Jurkat, Clone E6-1 (cell line): ENCODE measurements around the gene EIF2S3. TPM values are rescaled to one million over a fixed set of nuclear protein-coding genes. Genes with fewer than 3 reads are reported as not detected.

Experiments
- DNase-seq: peaks from one replicate; pipeline ENCODE4 v3.0.0-alpha.2; 2011; ENCODE audit warnings: low read depth, low spot score
- H3K4me3 ChIP-seq: 2 replicates; pipeline ENCODE4 v1.5.1; 2011; ENCODE audit warnings: mild to moderate bottlenecking, low read length, control low read depth, moderate library complexity
- polyA plus RNA-seq: library from polyadenylated mRNA; unstranded; fragments of >200 nt; gene quantifications from one replicate; pipeline ENCODE4 v1.2.1, GENCODE V29; 2012; ENCODE audit warnings: missing spikeins; ENCODE audit not compliant: insufficient read length, insufficient read depth

The EIF2S3 gene
- polyA plus RNA-seq = 158 TPM

DNA sequence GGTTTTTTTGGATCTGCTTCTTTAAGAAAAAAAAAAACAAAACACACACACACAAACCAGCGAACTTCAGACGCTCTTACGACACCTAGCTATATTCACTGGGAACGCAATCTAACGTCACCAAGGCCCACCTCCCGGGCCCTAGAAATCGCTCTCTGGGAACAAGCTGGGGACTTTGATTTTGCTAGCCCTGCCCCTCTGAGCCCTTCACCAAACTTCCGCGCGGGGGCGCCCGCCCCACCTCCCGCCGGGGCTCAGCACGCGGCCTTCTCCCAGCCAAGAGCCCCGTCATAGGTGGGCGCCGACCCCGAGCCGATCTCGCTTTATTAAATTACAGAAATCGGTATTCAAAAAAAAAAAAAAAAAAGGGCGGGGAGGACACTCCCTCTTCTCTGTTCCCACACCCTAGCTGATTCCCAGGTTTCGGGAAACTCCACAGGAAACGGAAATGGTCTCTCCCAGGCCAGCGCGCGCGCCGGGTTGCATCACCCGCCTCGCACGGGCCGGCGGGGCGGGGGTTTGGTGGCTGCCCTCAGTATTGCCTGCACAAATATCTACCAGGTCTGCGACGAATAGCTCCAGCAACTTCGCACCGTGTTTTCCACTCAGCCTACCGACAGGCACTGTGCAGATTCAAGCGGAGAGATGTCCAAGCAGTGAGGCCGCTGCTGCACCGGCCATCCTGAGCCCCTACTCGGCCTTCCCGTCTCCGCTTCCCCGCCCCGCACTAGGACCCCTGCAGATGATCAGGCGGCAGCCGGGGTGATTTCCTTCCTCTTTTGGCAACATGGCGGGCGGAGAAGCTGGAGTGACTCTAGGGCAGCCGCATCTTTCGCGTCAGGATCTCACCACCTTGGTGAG lies at the start of gene EIF2S3:
TSS of gene EIF2S3 (plus strand) at position 775 of the 861 bp plus-strand sequence. CDS start at position 788, 13 bp downstream.
- H3K4me3 ChIP-seq = no peak within 1 kb of the TSS
- DNase-seq = peak; percentile 95

DNA sequence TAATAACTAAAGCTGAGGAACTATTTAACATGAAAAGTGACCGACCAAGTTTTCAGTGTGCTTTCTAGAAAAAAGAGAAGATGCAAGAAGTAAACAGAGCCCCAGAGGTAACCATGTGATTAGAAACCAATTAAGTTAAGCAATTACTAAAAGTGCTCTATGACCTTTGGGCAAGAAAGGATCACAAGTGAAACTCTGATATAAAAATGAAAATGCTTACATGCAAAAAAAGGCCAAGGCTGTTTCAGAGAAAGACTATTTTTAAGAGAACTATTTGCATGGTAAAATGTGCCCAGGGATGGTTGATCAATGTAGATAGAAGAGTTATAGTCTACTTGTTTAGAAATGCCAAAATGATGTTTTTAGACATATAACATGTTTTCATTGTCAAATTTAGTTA lies 49.7 kb upstream of the EIF2S3 start:
- no peak overlapping the region for H3K4me3 ChIP-seq
- DNase-seq = no peak

DNA sequence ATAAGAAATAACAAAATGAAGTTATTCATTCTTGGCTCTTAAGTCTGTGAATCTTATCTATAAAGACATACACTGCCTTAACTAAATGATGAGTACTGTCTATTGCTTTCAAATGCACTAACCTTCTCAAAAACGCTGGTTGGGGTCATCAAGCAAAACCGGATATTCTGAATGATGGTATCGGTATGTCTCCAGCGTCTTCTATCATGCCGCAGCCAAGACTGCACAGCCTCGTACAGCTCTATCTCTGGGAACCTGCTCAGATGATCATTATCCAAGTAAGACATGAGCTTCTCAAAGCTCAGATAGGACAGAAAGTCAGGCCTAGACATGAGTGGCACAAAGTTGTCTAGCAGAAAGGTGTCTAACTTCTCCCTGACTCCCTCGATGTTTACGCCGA lies 48.9 kb upstream of the EIF2S3 start:
- no peak overlapping the region for H3K4me3 ChIP-seq
- no peak for DNase-seq

DNA sequence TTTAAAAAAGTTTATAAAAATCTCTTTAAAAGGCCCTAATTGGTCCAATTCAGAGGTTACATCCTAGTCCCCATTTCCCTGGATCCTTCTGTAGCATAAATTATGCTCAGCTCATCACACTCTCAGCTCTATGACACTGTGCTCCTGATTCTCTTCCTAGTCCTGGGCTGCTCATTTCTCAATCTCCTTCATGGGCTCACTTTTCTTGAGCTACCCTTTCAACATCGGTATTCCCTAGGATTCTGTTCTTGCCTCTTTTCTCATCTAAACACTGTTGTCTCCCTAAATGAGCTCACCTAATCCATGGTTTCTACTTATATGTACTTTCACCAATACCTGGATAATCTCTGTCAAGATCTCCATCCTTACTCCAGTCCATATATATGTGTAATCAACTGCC lies 42.5 kb upstream of the EIF2S3 start:
- H3K4me3 ChIP-seq = no peak overlapping the region
- DNase-seq = no peak

DNA sequence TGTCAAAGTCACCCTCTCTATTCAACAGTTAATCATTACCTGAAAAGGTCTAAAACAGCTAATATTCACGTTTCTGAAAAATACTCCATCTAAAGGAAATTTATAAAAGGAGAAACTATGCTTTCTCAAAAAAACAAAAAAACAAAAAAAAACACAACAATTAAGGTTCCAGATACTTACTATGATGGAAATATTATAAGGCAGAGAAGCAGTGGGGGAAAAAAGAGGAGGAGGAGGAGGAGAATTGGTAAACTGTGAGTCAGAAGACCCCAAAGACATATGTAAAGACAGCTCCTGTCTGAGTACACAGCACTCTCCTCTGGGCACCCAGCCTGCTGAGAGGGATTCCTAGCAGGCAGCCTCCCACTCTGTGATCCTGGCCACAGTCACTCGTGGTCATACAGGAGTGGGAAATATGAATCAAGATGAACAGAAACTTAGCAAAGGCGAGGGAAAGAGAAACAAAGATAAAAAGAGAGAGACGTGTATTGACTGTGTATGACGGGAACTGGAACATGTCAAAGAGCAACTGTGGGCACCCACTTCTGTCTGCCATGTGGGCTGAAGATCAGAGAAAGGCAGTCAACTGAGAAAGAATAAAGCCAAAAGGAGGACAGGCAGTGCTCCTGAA lies 40.3 kb upstream of the EIF2S3 start:
- no peak for DNase-seq
- H3K4me3 ChIP-seq = no peak overlapping the region

DNA sequence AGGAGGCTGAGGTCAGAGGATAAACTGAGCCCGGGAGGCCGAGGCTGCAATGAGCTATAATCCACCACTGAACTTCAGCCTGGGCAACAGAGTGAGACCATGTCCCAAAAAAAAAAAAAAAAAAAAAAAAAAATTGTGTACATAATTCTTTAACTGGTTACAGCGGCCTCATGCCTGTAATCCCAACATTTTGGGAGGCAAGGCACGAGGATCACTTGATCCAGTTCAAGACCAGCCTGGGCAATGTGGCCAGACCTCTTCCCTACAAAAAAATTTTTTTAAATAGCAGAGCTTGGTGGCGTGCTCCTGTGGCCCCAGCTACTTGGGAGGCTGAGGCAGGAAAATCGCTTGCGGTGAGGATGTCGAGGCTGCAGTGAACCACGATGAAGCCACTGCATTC lies 37.1 kb upstream of the EIF2S3 start:
- DNase-seq = no peak
- no peak overlapping the region for H3K4me3 ChIP-seq

DNA sequence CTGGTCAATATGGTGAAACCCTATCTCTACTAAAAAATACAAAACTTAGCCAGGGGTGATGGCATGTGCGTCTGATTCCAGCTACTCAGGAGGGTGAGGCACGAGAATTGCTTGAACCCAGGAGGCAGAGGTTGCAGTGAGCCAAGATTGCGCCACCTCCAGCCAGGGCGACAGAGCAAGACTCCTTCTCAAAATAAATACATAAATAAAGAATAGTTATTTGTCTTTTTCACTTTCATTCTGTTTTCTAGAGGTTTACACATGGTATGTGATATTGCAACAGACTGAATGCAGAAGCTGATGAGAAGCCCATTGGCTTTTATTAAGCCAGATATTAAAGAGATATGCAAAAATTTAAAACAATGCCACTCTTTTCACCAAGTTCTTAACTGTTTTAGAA lies 35.9 kb upstream of the EIF2S3 start:
- no peak for DNase-seq
- H3K4me3 ChIP-seq = no peak overlapping the region

DNA sequence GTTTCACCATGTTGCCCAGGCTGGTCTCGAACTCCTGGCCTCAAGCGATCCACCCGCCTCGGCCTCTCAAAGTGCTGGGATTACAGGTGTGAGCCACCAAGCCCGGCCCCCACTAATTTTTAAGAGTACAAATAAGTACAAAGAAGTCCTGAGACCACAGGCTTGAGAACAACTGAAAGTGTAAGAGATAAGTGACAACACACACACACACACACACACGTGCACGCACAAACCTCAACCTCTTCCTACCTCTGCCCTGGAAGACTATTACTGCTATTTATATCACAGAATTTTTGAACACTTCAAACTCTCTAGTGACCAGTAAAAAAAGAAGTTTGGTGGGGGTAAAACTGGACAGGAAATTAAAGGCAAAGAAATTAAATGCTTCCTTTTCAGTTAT lies 35.3 kb upstream of the EIF2S3 start:
- H3K4me3 ChIP-seq = no peak overlapping the region
- no peak for DNase-seq

DNA sequence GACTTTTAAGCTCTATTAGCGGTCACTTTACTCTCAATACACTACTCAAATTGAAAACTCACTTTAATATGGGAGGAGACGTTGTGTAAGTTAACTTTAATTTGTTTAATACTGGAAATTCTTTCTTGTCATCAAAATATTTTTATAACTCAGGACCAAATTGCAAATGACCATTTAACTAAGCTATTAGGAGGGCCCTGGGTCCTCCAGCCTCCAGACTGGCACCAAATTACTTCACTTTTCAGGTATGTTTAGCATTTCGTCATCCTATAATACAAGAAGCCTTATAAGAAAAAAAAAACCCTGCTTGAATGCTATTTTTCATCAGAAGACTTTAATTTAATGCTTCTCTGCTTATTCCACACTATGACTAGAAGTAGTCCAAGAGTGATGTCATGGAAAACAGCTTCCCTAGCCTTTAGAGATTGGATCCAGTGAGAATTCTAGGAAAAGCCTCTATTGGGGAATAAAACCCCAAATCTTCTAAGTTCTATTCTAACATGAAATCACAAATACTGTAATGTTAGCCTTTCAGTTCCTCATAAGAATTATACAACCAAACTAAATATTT lies 34.4 kb upstream of the EIF2S3 start:
- no peak overlapping the region for H3K4me3 ChIP-seq
- DNase-seq = no peak

DNA sequence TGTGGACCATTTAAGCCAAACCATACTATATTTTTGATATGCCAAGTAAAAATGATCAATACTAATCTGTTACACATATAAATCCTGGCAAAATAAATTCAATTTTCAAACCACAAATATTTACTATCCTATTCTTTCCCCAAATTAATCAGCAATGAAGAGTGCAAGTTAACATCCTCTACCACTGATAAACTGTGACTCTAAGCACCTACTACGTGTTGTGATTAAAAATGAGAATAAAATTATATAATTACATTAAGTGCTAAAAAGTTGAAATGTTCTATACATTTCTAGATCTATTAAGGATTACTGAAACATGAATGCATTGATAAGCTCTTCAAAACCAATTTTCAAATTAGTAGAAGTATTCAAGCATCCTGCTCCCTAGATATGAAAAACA lies 31.2 kb upstream of the EIF2S3 start:
- DNase-seq = no peak
- H3K4me3 ChIP-seq = peak overlapping the region; percentile 72

DNA sequence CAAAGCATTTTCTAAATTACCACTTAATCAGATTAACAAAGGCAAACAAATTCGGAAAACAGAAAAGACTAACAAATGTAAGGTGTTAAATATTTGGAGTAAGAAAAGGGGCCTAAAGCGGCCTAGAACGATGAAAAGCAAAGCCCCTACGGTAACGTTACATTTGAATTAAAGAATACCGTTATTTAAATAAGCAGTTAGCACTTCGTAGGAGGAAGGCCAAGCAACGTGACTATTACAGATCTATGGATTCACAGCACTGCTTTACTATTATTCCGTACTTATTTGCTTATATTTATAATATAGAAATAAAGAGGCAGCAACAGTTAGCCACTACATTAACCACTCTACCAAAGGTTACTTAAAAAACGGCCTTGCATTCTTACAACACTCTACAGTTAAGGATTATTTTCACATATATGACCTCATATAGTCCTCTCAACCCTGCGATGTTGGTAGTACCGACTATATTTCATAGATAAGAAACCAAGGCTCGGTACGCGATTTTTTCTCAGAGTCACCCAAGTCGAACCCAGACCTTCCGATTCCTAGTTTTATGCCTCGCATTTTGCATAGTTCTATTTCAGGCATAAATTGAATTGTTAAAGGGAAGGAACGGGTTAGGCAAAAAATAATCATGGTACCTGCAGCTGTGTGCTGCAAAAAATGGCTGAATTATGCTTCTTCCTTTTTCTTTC lies 30.6 kb upstream of the EIF2S3 start:
- peak; percentile 19 for DNase-seq

DNA sequence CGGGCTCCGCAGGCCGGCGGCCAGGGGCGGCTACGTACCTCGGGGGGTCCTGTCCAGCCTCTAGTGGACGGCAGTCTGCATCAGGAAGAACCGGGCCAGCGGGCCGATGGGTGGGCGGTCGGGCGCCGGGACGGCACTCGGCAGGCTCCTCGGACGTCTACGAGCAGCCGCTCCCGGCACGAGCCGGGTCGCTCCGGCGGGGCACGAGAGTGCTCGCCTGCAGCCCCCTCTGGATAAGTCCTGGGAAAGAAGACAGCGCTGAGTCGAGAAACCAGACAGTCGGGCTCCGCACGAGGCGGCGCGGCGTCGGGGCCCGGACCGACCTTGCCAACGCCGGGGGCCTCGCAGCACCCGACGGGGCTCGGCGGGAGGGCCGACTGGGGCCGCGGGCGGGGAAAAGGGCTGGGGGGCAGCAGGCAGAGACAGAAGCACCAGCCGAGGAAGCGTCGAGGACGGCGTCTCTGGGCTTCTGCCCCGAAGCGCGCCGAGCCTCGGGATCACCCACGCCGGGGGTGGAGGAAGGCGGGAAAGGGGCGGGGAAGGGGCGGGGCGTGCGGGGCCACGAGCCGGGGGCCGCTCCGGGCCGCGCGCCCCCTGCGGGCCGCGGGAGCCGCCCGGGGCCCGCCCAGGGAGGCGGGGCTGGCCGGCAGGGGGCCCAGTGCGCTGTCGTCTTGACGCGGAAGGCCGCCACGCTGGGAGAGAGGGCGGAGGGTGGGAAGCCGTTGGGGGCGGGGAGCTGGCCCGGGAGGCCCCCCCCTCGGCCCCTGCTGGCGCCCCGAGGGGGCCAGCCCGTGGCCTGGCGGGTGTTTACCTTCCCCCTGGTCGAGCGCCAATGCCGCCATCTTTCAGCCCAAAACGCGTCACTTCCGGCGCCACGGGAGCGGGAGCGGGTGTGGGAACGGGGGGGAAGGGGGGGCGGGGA lies 29.7 kb upstream of the EIF2S3 start:
- DNase-seq = peak; percentile 66
- H3K4me3 ChIP-seq = peak overlapping the region; percentile 72

More for the DNA sequence above, 30.6 kb upstream of the EIF2S3 start:
- peak overlapping the region; percentile 72 for H3K4me3 ChIP-seq

DNA sequence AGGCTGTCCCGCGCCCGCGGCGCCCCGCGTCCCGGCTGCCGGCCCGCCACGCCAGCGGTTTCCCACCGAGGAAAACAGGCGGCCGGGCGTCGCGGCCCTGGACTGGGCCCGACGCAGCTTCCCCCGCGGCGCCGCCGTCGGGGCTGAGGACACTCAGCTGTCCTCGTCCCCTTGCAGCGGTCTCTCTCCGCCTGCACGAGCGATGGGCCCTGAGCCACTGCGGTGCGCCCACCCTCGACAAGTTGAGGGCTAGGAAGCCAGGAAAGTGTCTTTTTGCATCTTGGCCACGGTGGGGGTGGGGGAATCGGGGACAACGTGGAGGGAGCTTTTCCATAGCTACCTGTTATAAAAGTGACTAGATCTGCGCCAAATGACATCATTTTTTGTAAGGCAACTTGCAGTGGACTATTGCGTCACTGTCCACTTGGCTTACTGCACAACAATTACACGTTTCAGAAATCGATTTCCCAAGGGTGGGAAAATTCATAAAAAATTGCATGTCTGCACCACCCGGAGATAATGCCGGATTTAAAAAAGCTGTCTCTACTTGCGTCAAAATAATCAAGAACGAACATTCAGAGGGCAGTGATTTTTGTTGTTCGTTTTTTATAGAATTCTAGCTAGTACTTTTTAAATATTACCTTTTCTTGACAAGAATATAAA lies 28.9 kb upstream of the EIF2S3 start:
- H3K4me3 ChIP-seq = peak overlapping the region; percentile 56
- peak; percentile 12 for DNase-seq

DNA sequence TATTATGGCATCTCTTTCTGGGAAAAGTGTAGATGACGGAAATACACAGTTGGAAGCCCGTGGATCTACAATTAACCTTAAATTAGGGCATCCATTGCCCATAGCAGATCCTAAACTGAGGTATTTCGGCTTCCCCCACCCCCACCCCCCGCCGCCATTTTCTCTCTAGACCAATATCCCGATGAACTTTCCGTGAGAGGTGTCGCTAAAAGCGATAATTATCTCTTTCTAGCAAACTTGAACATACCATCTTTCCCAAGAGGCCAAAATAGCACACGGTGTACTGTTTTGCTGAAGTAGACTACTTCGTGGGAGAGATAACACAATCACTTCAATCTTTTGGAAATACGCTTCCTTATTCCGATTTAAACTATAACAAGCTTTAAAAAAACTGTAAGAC lies 28.3 kb upstream of the EIF2S3 start:
- no peak overlapping the region for H3K4me3 ChIP-seq
- DNase-seq = no peak

DNA sequence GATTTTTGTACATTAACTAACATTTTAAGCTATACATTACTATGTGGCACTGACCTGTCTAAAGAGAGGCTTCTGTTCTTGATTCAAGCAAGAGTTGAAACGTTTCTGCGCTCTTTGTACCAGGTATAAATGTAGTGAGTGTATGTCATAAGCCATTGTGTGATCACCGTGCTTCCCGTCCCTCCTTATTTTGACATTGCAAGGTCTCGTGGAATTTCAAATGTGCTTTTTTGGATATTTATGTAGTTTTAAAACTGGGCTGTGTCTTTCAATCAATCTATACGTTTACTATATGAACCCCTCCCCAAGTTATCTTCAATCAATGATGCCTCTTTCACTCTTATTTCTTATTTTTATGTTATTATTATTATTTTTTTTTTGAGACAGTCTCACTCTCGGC lies 27.7 kb upstream of the EIF2S3 start, which contains the start of gene KLHL15:
TSS of gene KLHL15 (minus strand) at position 101 of the 400 bp plus-strand sequence. CDS start 20,493 bp downstream, outside the sequence.
- peak within 1 kb of the TSS; percentile 56 for H3K4me3 ChIP-seq
- DNase-seq = no peak

DNA sequence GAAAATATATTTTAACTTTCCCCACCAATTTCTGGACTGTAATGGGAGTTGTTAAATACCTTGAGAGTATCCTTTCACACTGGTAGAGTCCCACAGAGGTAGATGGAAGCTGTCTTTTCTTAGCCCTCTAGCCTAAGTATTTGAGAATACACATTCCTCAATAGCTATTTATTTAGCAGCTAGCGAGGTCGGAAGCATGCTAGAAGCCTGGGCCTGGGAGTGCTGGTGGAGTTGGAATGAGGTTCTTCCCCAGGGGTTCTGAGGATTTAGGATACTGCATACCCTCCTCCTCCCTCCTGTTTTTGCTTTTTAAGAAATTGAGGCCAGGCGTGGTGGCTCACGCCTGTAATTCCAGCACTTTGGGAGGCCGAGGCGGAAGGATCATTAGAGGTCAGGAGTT lies 26.8 kb upstream of the EIF2S3 start:
- H3K4me3 ChIP-seq = no peak overlapping the region
- DNase-seq = no peak

DNA sequence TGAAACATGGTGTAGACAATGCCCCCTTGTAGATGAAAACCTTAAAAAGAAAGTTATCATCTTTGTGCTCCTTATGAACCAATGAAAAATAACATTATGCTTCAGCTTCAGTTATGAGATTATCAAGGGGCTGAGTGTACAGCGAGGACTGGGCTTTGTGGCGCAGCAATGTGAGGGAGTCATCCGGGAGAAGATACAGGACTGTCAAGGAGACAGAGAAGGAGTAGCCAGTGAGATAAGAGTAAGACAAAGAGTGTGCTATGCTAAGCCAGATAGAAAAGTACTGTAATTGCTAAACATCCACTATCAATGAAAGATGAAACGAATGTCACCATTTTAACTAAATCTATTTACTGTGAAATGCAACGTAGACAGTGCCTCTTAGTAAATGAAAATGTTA lies 24.2 kb upstream of the EIF2S3 start:
- no peak overlapping the region for H3K4me3 ChIP-seq
- DNase-seq = no peak

DNA sequence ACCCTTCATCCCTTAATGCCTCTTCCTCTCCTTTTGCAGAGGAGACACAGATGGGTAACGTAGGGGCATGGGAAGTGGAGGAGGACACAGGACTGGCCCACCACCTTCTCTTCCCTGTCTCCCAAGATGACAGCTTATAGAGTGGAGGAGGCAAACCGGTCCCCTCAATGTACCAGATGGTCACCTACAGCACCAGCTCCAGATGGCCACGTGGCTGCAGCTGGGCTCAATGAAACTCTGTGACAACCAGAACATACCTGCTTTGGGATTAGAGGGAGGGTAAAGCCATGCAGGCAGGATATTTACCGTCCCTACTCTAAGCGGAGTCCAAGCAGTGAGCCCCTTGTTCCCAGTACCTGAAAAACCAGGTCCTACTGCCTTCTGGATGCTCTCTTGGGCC lies 20.3 kb upstream of the EIF2S3 start:
- no peak overlapping the region for H3K4me3 ChIP-seq
- no peak for DNase-seq
